ENCODE results near the gene KIF13A. TPM values are rescaled to one million over a fixed set of nuclear protein-coding genes. Genes with fewer than 3 reads are reported as not detected.

The KIF13A gene
- total RNA-seq, 1 donor from 2014 or later = 29.0 TPM

DNA sequence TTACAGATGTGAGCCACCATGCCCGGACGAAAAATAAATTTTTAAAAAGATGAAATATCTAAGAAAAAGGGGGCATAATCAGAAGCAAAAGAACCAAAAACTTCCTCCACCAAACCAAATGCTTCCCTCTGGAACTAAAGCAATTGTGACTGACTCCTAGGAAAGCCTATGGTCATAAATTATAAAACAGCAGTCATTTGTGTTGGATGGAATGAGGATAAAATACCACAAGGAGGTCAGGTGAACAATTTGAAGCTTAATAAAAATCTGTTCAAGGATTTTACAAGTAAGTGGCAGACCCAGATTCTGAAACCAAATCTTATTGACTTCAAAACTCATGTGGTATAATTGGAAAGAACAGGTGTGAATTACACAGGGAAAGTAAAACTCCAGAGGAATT is 114.5 kb downstream of the KIF13A start:
- Histone ChIP-seq H4K20me1 (ENCODE audit: low read depth) (no peaks in the 10 kb centered on the region), H3K4me3 (no peak overlapping the region), H2AFZ (replicated peaks) (no peak overlapping the region), H3K9ac (no peak overlapping the region), H3F3A (ENCODE audit: low read depth) (peaks cover 5% of the 10 kb centered on the region), H3K27ac (no peak overlapping the region), H3K27me3 (no peaks in the 10 kb centered on the region), H3K4me1 (peaks cover 19% of the 10 kb centered on the region), H3K4me2 (no peak overlapping the region), H3K9me3 (ENCODE audit: low read depth) (no peaks in the 10 kb centered on the region), H3K79me2 (ENCODE audit: low read depth) (no peaks in the 10 kb centered on the region), H3K36me3 (no peaks in the 10 kb centered on the region)
- H3K36me3 Mint-ChIP-seq = peaks cover 3% of the 10 kb centered on the region
- no peak for DNase-seq (ENCODE audit: low spot score)
- peaks cover 17% of the 10 kb centered on the region for H3K4me1 Mint-ChIP-seq
- H3K4me3 Mint-ChIP-seq = no peak overlapping the region
- TF ChIP-seq EZH2phosphoT487 (IDR thresholded peaks at IDR 0.05) (no peak), CTCF (IDR thresholded peaks at IDR 0.05) (no peak), EZH2 (IDR thresholded peaks at IDR 0.05) (no peak)
- no peaks in the 10 kb centered on the region for H3K27me3 Mint-ChIP-seq (ENCODE audit: insufficient read depth, low read depth)
- no peaks in the 10 kb centered on the region for H3K9me3 Mint-ChIP-seq
- no peak overlapping the region for H3K27ac Mint-ChIP-seq

GRCh38 chr6:17871836-17872235 is 115.6 kb downstream of the KIF13A start:
- no peak for DNase-seq (ENCODE audit: low spot score)
- Histone ChIP-seq H3K9me3 (ENCODE audit: low read depth) (no peaks in the 10 kb centered on the region), H3K27ac (no peak overlapping the region), H3K9ac (no peak overlapping the region), H3K27me3 (no peaks in the 10 kb centered on the region), H3K4me2 (no peak overlapping the region), H3F3A (ENCODE audit: low read depth) (peaks cover 5% of the 10 kb centered on the region), H3K79me2 (ENCODE audit: low read depth) (no peaks in the 10 kb centered on the region), H2AFZ (replicated peaks) (no peak overlapping the region), H3K36me3 (no peaks in the 10 kb centered on the region), H3K4me1 (peaks cover 13% of the 10 kb centered on the region), H3K4me3 (no peak overlapping the region), H4K20me1 (ENCODE audit: low read depth) (no peaks in the 10 kb centered on the region)
- Mint-ChIP-seq H3K4me1 (peaks cover 22% of the 10 kb centered on the region), H3K9me3 (no peaks in the 10 kb centered on the region), H3K27me3 (ENCODE audit: insufficient read depth, low read depth) (no peaks in the 10 kb centered on the region), H3K36me3 (peaks cover 3% of the 10 kb centered on the region), H3K27ac (no peak overlapping the region), H3K4me3 (no peak overlapping the region)
- TF ChIP-seq EZH2phosphoT487 (IDR thresholded peaks at IDR 0.05) (no peak), EZH2 (IDR thresholded peaks at IDR 0.05) (no peak), CTCF (IDR thresholded peaks at IDR 0.05) (no peak)

DNA sequence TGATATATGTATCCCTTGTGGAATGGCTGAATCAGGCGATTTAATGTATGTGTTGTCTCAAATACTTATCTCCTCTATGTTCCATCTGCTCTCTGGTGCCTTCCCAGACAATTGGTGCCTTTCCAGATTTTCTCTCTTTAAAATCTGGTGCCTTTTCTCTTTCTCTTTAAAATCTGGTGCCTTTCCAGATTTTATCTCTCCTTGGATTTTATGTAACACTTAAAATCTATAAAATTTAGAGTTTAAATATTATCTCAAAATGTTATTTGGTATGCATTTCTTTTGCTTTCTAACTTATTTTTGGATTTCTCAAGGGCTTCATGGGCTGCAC is 116.3 kb downstream of the KIF13A start:
- TF ChIP-seq CTCF (IDR thresholded peaks at IDR 0.05) = no peak
- no peak for TF ChIP-seq EZH2 (IDR thresholded peaks at IDR 0.05)
- TF ChIP-seq EZH2phosphoT487 (IDR thresholded peaks at IDR 0.05) = no peak
- no peaks in the 10 kb centered on the region for H3K27me3 Mint-ChIP-seq (ENCODE audit: insufficient read depth, low read depth)
- Histone ChIP-seq H3K27me3 (no peaks in the 10 kb centered on the region), H2AFZ (replicated peaks) (no peak overlapping the region), H3K36me3 (no peaks in the 10 kb centered on the region), H4K20me1 (ENCODE audit: low read depth) (no peaks in the 10 kb centered on the region), H3K4me1 (peaks cover 6% of the 10 kb centered on the region), H3K9ac (no peak overlapping the region), H3K79me2 (ENCODE audit: low read depth) (no peaks in the 10 kb centered on the region), H3F3A (ENCODE audit: low read depth) (peaks cover 5% of the 10 kb centered on the region), H3K9me3 (ENCODE audit: low read depth) (no peaks in the 10 kb centered on the region), H3K4me3 (no peak overlapping the region), H3K4me2 (no peak overlapping the region), H3K27ac (no peak overlapping the region)
- no peak for DNase-seq (ENCODE audit: low spot score)
- H3K4me3 Mint-ChIP-seq = no peak overlapping the region
- peaks cover 18% of the 10 kb centered on the region for H3K4me1 Mint-ChIP-seq
- no peak overlapping the region for H3K27ac Mint-ChIP-seq
- H3K36me3 Mint-ChIP-seq = peaks cover 3% of the 10 kb centered on the region
- no peaks in the 10 kb centered on the region for H3K9me3 Mint-ChIP-seq
